GDM1 (cell line): ENCODE data around the gene VWA7.

ENCODE experiments used
- DNase-seq: peaks from one replicate; lab custom pipeline; 2025; lab: John Stamatoyannopoulos, UW

Gene VWA7

DNA sequence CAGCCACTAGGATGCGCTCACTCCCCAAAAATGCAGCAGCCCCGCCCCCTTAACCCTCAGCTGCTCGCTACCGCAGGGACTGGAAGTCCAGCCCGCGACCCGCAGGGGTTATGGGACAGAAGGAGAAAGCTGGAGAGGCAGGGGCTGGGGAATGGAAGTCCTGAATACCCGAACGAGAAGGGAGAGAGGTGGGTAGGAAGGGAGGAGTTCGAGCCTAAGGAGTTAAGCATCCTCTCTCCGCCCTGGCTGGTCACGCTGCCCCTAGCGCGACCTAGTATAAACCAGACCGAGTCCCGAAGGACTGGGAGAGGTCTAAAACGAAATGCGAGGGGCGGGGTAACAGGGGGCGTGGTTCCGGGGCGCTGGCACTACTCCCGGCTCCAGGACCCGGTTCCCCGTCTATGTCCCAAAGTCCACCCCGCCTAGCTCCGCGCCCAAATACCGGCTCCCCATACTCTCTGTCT is 47.6 kb downstream of the VWA7 start:
- peak; percentile 78 for DNase-seq

DNA sequence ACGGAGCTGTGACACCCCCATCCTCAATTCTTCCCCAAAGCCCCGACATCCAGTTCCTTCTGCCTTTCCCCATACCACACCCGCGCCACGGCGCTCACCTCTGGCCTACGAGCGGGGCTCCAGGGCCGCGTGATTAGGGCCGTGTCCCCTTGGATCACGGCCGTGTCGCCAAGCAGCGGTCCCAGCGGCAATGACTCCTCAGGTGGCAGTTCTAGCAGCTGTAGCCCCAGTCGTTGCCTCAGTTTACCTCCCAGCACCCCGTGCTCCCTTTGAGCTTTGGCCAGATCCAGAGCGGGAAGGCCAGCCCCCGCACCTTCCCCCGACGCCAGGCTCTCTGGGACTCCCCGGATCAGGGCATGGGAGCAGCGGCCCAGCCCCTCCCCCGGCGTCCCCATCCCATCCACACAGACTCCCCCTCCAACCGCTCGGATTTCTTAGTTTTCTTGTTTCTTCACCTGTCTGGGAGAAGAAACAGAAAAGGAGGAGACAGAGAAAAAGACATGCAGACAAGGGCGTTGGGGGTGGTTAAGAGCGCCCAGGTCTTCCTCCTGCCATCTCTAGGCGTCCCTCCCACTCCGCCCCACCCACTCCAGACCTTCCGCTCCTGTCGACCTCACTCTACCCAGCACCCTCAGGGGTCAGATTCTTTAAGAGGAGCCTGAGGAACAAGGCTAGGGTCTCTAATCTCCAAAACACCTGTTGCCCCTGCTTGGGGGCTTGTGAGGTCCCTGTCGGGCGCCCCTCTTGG is 48.2 kb downstream of the VWA7 start, which contains the start of gene DDAH2:
TSS of gene DDAH2 (minus strand) at position 533 of the 748 bp plus-strand sequence. CDS start at position 395, 138 bp downstream.
- DNase-seq = no peak

DNA sequence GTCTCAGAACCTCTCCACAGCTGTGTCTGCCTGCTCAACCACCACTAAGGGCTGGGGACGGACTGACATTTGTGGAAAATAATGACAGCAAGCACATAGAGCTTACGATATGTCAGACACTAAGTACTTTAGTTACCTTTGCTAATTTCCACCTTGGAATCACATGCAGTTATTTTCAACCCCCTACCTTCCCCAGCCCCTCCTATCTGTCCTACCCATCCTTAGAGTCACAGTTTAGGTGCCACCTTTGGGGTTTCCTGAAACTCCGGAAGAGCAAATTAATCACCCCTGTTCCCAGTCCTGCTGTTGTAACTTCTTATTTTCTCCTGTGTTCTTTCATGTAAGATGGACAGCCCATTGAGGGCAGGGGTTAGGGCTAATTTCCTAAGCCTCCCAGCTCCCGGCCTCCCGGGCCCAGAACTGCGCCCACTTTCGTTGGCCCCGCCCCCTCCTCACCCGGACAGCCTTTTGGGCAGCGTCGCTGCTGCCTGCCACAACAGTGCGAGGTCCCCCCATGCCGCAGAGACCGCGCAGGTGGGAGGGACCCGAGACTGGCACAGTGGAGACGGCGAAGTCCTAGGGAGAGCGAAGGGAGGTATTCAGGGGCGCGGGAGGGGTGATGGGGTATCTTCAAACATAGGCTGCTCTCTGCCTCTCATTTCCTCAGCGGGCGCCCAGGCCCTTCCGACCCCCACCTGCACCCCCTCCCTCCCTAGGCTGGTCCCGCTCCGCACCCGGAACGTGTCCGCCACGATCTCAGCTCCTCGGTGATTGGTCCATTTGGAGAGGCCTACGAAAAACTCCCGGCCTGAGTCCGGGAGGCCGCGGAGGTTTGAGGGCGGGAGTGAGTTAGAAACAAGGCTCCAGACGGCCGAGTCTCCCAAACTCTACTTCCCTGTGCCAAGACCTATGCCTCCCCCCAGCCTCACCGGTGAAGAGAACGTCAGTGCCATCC is 49.1 kb downstream of the VWA7 start:
- no peak for DNase-seq

DNA sequence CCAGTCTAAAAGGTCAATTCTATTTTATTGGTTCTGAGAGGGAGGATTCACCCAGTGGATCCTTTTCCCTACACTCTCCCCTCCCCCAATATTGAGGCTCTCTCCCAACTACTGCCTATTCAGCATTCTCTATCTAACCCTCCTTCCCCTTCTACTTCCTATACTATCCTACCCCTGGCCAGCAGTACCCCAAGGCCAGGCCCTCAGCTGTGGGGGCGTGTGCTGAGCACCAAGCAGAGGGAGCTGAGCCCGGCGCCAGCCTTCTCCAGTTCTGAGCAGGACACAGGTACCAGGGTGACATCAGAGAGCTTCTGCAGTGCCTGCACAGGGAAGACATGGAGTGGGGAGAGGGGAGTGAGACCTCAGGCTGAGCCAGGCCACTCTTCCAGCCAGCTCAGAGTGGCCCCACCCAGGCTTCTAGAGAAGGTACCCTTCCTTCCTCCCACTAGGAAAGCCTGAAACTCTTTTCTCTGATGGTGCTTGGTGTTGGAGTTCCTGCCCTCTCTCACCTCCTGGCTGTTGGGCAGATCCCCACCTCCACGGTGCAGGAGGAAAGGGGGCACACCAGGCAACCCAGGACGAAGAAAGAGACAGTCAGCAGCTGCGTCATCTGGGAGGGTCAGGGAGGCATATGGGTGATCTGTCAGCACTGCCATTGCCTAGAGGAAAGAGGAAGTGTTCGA is 50.0 kb downstream of the VWA7 start:
- peak; percentile 70 for DNase-seq

DNA sequence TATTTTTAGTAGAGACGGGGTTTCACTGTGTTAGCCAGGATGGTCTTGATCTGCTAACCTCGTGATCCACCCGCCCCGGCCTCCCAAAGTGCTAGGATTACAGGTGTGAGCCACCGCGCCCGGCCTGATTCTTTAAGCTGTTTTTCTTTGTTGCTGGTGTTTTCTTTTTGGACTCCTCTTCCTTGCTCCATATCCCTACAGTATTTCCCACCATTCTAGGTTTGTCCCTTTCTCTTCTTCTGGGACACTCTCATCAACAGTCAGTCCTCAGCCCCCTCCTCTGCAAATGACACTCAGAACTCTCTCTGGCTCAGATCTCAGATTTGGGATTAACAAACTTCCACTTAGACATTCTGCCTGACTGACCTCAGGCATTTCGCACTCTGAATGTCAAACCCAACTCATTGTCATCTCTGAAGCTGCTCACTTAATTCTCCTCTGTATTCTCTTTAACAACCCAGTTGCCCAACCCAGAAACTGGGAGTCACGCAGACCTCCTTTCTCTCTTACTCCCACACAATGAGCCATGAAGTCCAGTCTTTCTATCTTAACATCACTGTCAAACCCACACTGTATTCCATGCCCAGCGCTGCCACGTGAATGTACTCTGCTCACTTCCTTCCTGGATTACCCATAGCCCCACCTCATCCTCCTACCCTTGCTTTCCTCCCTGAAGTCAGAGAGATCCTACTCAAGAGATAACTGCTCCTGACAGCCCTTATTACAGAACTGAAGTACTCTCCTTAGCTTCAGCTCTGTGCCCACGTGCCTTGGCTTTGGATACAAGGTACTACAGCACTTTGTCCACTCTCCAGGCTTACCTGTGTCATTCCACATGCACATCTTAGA is 51.4 kb downstream of the VWA7 start:
- peak; percentile 29 for DNase-seq

DNA sequence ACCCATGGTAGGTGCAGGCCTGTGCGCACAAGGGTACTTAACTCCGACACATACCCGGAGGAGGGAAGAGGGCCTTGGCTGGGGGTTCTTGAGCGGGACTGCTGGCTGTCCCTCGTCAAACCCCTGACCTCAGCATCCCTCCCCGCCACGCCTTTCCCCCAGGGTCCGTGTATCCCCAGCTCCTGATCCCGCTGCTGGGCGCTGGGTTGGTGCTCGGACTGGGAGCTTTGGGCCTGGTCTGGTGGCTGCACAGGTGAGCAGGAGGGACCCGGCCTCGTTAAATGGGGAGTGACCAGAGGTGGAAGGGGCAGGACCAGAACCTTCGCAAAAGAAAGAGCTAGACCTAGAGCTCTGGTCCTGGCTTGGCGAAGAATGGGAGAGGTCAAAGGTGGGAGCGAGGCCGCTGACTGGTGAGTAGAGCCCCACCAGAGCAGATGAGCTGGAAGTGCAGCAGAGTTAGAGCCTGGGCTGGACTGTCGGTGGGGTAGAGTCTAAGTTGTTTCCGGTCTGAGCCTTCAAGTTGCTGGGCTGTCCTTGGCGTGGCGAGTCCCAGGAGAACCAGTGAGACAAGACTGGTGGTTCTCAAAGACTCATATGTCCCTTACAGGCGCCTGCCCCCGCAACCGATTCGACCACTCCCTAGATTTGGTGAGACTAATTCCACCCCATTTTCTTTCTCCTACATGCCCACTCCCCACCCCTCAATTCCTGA is 53.0 kb downstream of the VWA7 start:
- no peak for DNase-seq

DNA sequence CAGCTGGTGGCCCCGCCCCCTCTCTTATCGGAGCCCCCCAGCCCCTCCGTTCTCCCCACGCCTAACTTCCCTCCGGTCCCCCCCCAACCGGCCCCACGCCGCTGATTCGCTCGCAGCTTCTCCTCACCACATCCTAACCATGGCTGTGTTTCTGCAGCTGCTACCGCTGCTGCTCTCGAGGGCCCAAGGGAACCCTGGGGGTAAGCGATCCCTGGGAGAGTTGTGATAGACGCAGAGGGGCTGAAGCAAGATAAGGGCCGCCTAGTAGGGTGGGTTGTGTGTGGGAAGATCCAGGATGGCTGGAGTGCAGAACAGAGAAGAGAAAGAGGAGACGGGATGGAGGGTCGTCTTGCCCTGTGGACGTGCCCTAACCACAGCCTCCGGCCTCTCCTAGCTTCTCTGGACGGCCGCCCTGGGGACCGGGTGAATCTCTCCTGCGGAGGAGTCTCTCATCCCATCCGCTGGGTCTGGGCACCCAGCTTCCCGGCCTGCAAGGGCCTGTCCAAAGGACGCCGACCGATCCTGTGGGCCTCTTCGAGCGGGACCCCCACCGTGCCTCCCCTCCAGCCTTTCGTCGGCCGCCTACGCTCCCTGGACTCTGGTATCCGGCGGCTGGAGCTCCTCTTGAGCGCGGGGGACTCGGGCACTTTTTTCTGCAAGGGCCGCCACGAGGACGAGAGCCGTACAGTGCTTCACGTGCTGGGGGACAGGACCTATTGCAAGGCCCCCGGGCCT is 53.7 kb downstream of the VWA7 start, which contains the start of gene MPIG6B:
TSS of gene MPIG6B (plus strand) at position 129 of the 735 bp plus-strand sequence. CDS start at position 140, 11 bp downstream.
- peak; percentile 54 for DNase-seq

DNA sequence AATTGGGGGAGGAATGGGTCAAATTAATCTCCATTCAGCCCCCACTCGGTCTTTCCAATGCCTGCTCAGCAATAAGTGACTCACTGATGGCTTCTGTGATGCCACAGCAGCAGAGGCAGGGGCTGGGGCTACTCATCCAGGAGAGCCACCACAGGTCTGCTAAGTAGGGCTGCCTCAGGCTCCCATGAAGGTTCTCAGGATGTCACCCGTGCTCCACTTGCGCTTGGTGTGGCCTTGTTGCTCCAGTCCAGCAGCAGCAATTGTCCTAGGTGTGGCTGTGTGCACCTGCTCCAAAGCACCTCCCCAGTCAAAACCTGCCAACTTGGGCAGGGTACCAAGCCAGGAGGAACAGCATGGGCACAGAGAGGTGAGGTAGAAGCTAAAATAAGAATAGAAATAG is 55.0 kb downstream of the VWA7 start:
- DNase-seq = no peak

DNA sequence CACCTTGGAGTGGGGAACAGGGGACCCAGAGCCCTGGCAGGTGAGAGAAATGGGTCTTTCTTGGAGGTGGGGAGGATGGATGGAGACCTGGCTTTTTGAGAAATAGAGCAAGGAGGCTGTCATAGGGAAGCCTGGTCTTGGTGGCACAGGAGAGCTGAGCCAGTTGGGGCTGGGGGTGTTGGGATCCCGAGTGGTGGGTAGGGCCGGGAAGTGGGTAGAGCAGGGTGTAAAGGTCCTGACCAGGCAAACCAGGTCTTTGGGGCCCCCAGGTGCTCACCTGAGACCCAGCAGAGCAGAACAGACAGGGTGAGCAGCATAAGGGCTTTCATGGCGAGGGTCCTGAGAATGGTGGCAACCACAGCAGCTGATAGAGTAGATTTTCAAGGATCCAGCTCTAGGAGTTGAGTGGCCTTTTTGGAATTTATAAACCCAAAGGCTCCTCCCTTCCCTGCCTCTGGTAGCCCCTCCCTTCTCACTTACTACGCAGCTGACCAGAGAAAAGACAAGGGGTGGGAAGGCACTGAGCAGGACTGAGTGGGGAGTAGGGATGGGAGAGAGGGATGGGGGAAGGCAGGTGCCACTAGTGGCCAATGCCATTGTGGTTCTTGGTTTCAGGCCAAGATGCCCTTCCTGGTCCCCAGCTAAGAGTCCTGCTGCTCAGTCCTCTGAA is 55.6 kb downstream of the VWA7 start, which contains the start of gene LY6G6C:
TSS of gene LY6G6C (minus strand) at position 396 of the 670 bp plus-strand sequence. CDS start at position 329, 67 bp downstream.
- no peak for DNase-seq

DNA sequence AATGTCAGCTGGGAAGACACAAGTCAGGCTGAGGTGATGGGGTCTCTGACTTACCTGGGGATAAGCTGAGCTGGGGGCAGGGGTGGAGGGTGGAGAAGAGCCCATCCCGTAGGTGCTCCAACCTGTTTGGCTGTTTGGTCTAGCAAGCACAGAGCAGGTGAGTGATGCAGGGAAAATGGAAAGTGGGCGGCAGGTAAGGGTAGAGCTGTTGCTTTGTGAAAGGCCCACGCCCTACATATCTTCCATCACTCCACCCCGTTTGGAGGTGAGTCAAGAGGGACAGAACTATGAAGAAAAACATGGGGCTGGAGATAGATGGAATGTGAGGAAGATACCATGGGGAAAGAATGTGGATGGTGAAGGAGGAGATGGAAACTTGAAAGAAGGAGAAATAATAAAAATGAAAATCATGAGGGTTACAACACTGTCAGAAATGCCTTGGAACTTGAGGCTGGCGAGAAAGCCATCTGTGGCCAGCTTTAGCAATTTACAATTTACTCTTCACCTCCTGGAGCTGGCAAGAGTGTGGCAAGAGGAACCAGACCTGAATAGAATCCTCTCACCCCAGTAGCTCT is 56.8 kb downstream of the VWA7 start:
- no peak for DNase-seq

DNA sequence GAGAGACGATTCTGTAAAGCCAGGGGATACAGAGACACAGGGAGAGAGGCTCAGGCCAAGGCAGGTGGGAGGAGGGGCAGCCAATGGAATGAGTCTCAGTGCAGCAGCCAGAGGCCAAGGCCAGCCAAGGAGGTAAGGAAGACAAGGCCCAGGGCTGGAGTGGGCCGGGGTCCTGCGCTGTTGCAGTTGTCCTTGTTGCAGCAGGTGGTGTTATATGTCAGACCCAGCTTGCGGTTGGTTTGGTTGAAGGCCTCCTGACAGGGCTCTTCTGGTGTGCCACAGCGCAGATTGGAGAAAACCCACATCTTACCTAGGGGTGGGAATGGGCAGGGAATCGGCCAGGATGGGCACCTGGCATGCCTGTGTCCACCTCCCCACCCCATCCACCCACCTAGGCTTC is 58.1 kb downstream of the VWA7 start:
- DNase-seq = no peak

DNA sequence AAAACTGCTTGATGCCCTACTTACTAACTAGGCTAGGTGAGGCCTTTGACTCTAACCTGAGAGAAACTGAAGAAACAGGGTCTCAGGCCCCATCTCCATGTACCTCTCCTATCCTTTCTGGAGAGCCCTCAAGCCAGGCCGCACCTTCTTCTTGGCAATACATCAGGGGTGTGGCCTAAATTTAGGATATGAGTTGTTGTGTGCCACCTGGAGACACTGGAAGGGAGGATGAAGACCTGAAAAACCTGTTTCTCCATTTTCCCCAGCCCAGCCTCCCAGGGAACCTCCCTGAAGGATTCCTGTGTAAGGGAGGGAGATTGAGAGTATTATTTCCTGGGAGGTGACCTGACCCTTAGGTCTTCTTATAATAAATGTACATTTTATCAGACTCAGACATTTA is 58.9 kb downstream of the VWA7 start:
- DNase-seq = no peak

DNA sequence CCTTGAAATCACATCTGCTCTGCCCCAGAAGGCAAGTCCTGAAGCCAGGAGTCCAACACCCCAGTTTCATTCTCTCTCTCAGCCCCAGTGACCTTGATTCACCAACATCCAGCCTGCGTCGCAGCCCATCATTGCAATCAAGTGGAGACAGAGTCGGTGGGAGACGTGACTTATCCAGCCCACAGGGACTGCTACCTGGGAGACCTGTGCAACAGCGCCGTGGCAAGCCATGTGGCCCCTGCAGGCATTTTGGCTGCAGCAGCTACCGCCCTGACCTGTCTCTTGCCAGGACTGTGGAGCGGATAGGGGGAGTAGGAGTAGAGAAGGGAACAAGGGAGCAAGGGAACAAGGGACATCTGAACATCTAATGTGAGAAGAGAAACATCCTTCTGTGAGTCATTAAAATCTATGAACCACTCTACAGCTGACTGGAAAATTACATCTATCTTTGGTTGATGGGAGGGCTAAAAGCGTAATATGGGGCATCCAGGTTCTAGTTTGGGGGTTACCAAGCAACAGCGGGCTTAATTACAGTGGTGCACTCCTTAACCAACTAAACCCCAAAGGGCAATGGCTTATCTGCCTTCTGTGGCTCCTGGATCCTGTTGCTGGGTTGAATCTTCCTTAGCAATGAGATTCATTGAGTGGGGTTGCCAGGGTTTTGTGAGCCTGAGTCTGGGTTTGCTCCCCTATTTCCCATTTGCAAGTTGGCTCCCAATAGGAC is 59.5 kb downstream of the VWA7 start:
- no peak for DNase-seq
